GM12878 (cell line): ENCODE data around the gene PEX12. TPM values are rescaled to one million over a fixed set of nuclear protein-coding genes. Genes with fewer than 3 reads are reported as not detected.

ENCODE experiments used
- ATAC-seq: fragments of 200-7000 bp; cut with Tn5 transposase; 3 replicates; pipeline ENCODE4 v1.9.1; 2020; ENCODE audit warnings: mild to moderate bottlenecking, moderate library complexity
- BruUV-seq: library from RNA; stranded (reverse); fragments of 400-500 nt; replicated peaks from 2 replicates; lab custom pipeline; 2021; lab: Mats Ljungman, UMichigan
- CTCF ChIA-PET: fragments of 300-600 bp; sonication (Branson Sonifier 250); formaldehyde crosslinking; extraction: SDS; loops from one replicate; lab custom pipeline; 2021; ENCODE audit warnings: inconsistent platforms; lab: Yijun Ruan, JAX
- POLR2A ChIA-PET: fragments of 350-600 bp; formaldehyde crosslinking; extraction: SDS; loops from one replicate; lab custom pipeline; 2021; ENCODE audit warnings: inconsistent platforms; lab: Charles Lee
- RAD21 ChIA-PET: fragments of 300-600 bp; sonication (Branson Sonifier 250); formaldehyde crosslinking; loops from one replicate; lab custom pipeline; 2023; ENCODE audit warnings: antibody characterized with exemption; ENCODE audit not compliant: unreplicated experiment; lab: Charles Lee
- SMC1A ChIA-PET: fragments of 300-600 bp; sonication (Branson Sonifier 250); formaldehyde crosslinking; loops from one replicate; lab custom pipeline; 2023; ENCODE audit not compliant: unreplicated experiment, uncharacterized antibody; lab: Charles Lee
- DNase-seq: peaks from one replicate; pipeline ENCODE4 v3.0.0-alpha.2; 2011; ENCODE audit warnings: low read depth, low spot score
- FAIRE-seq: peaks from 3 replicates; lab custom pipeline; 2011; peaks lifted over from hg19 to GRCh38; lab: Jason Lieb, UNC
- H2AFZ ChIP-seq: 2 replicates; pipeline ENCODE4 v1.6.0; 2011; ENCODE audit warnings: low read depth, low read length, control low read depth; ENCODE audit not compliant: control insufficient read depth
- H3K27ac ChIP-seq: 2 replicates; pipeline ENCODE4 v1.5.1; 2011; ENCODE audit warnings: control low read depth; ENCODE audit not compliant: control insufficient read depth, insufficient read depth
- H3K27me3 ChIP-seq, 2 experiments: replicated peaks in 1 of 2; 2 replicates each; pipeline versions ENCODE4 v1.6.0 to v1.6.1; 2011; ENCODE audit warnings: low read length in 1 of 2; ENCODE audit not compliant: control insufficient read depth in 2 of 2, insufficient read depth in 2 of 2
- H3K36me3 ChIP-seq, 2 experiments: 2 replicates each; pipeline ENCODE4 v1.5.1; 2011; ENCODE audit warnings: low read length in 1 of 2; ENCODE audit not compliant: control insufficient read depth in 2 of 2, insufficient read depth in 2 of 2
- H3K4me1 ChIP-seq: 2 replicates; pipeline ENCODE4 v1.6.1; 2011; ENCODE audit warnings: mild to moderate bottlenecking, low read length, moderate library complexity, mixed read lengths; ENCODE audit not compliant: control insufficient read depth, insufficient read depth
- H3K4me2 ChIP-seq: 2 replicates; pipeline ENCODE4 v1.6.0; 2011; ENCODE audit warnings: control low read depth; ENCODE audit not compliant: control insufficient read depth, insufficient read depth
- H3K4me3 ChIP-seq: fragments of 200-600 bp; sonication (generic); 2 replicates; pipeline ENCODE4 v1.5.1; 2016
- H3K79me2 ChIP-seq: 2 replicates; pipeline ENCODE4 v1.6.0; 2011; ENCODE audit warnings: low read length; ENCODE audit not compliant: control insufficient read depth, insufficient read depth
- H3K9ac ChIP-seq: 2 replicates; pipeline ENCODE4 v1.8.0; 2011; ENCODE audit warnings: low read length, control low read depth, mixed read lengths; ENCODE audit not compliant: control insufficient read depth, insufficient read depth
- H3K9me3 ChIP-seq: replicated peaks from 3 replicates; pipeline ENCODE4 v1.5.1; 2011; ENCODE audit warnings: mild to moderate bottlenecking, low read length; ENCODE audit not compliant: control insufficient read depth, insufficient read depth
- H4K20me1 ChIP-seq: 2 replicates; pipeline ENCODE4 v1.6.0; 2011; ENCODE audit not compliant: control insufficient read depth, insufficient read depth
- CTCF ChIP-seq, 3 experiments: IDR thresholded peaks in 2 of 3; conservative IDR thresholded peaks in 1 of 3; 2 replicates each; pipeline ENCODE4 v1.5.1; 2011; ENCODE audit warnings: low read depth in 3 of 3, low read length in 3 of 3, mild to moderate bottlenecking in 3 of 3, control low read depth in 2 of 3, moderate library complexity in 2 of 3, inconsistent platforms in 1 of 3, mixed read lengths in 1 of 3; ENCODE audit not compliant: control insufficient read depth in 2 of 3, insufficient read depth in 1 of 3; ENCODE audit errors: extremely low read depth in 1 of 3
- E4F1 ChIP-seq: fragments of 450-650 bp; IDR thresholded peaks from 2 replicates; pipeline ENCODE4 v1.6.1; 2018; ENCODE audit warnings: borderline replicate concordance, mild to moderate bottlenecking; ENCODE audit not compliant: partially characterized antibody
- MTA2 ChIP-seq: fragments of 450-650 bp; IDR thresholded peaks from 2 replicates; pipeline ENCODE4 v1.6.1; 2016; ENCODE audit warnings: low read depth, mild to moderate bottlenecking, moderate library complexity
- RB1 ChIP-seq: fragments of 450-650 bp; formaldehyde crosslinking; IDR thresholded peaks from 2 replicates; pipeline ENCODE4 v1.6.1; 2017; ENCODE audit warnings: mild to moderate bottlenecking, borderline replicate concordance
- SPI1 ChIP-seq: IDR thresholded peaks from 2 replicates; pipeline ENCODE4 v1.6.1; 2011; ENCODE audit warnings: low read depth, mild to moderate bottlenecking, low read length, moderate library complexity, borderline replicate concordance; ENCODE audit not compliant: insufficient read depth
- TAF1 ChIP-seq: IDR thresholded peaks from 2 replicates; pipeline ENCODE4 v1.6.1; 2011; ENCODE audit warnings: mild to moderate bottlenecking, low read depth, low read length, borderline replicate concordance
- TBL1XR1 ChIP-seq: IDR thresholded peaks from 2 replicates; pipeline ENCODE4 v1.6.1; 2012; ENCODE audit warnings: low read depth, low read length, improper control_type of control experiment
- TCF7 ChIP-seq: IDR thresholded peaks from 2 replicates; pipeline ENCODE4 v1.6.1; 2014; ENCODE audit warnings: antibody characterized with exemption, borderline replicate concordance
- YY1 ChIP-seq: IDR thresholded peaks from 2 replicates; pipeline ENCODE4 v1.6.1; 2011; ENCODE audit warnings: low read depth, mild to moderate bottlenecking, low read length
- ZZZ3 ChIP-seq: IDR thresholded peaks from 2 replicates; pipeline ENCODE4 v1.6.1; 2011; ENCODE audit warnings: low read depth; ENCODE audit not compliant: control insufficient read depth, insufficient read length
- whole genome bisulfite sequencing: methylation state at CpG from one replicate; pipeline ENCODE4 v1.1.6; 2016; ENCODE audit warnings: low lambda C conversion rate; ENCODE audit not compliant: insufficient replicate concordance, insufficient coverage; ENCODE audit errors: missing lambda C conversion rate; 5-methylcytosine and 5-hydroxymethylcytosine counted together
- in situ Hi-C: fragments of 300-500 bp; cut with MboI; formaldehyde crosslinking; loops from 9 replicates; pipeline ENCODE4 v1.14.3; 2018; ENCODE audit warnings: mixed read lengths
- intact Hi-C: fragments of 100-400 bp; cut with micrococcal nuclease; formaldehyde crosslinking; loops from one replicate; pipeline ENCODE4 v1.14.2; 2022; ENCODE audit not compliant: unreplicated experiment
- polyA plus RNA-seq, 11 experiments: library from polyadenylated mRNA; depleted of rRNA in 4 of 11; unstranded in 6 of 11; stranded (reverse) in 5 of 11; fragments of >200 nt; fragmentation: Nextera tagmentation in 4 of 11; fragmentation: Illumina TruSeq in 1 of 11; extraction: Ambion mirVana in 4 of 11; extraction: Trizol in 1 of 11; gene quantifications; 1 replicate in 1 of 11; 2 replicates in 10 of 11; pipeline versions ENCODE4 v1.2.1 to v1.2.3, GENCODE V29; 2011 to 2016; ENCODE audit warnings: inconsistent platforms in 2 of 11, missing spikeins in 2 of 11, low read depth in 1 of 11
- total RNA-seq, 4 experiments: library from RNA; depleted of rRNA in 3 of 4; stranded (reverse); fragments of >200 nt in 3 of 4; fragmentation: Illumina TruSeq in 1 of 4; extraction: Trizol in 1 of 4; gene quantifications; 2 replicates each; pipeline versions ENCODE4 v1.2.1 to v1.2.3, GENCODE V29; 2013 to 2021

The PEX12 gene
- total and polyA plus RNA-seq, 10 of the 15 experiments (the other 5 are each of a cell fraction or from before 2014, with no cell fraction given): 2.9 to 15.8 (median 4.6) TPM

GRCh38 chr17:35596072-35596471 is 17.7 kb upstream of the PEX12 start:
- 98% methylated on average over 4 of the region's 4 CpGs for WGBS
- H3K27me3 ChIP-seq: no peaks in the 10 kb centered on the region
- no peaks in the 10 kb centered on the region for H3K9me3 ChIP-seq
- no peak overlapping the region for H3K9ac ChIP-seq
- DNase-seq (no peak), ATAC-seq (no peak), FAIRE-seq (no peak)
- SMC1A ChIA-PET: interaction anchor here (1.6 kb wide), 1 partner anchor 17 kb away, joined by 4 read pairs; no protein-coding TSS in a partner anchor
- H3K79me2 ChIP-seq: peaks cover 6% of the 10 kb centered on the region
- no peaks in the 10 kb centered on the region for H3K4me1 ChIP-seq
- H3K27ac ChIP-seq: no peak overlapping the region
- in situ Hi-C loops: no loop called here
- H3K36me3 ChIP-seq: peaks cover 5 to 22% of the 10 kb centered on the region in 2 experiments
- POLR2A ChIA-PET: no interaction called here
- no peaks in the 10 kb centered on the region for H4K20me1 ChIP-seq
- intact Hi-C loops: no loop called here
- no TSS peak for BruUV-seq
- TF ChIP-seq SPI1 (no peak), MTA2 (no peak), CTCF (IDR thresholded peaks at IDR 0.05 in 2 of 3, conservative IDR thresholded peaks at IDR 0.05 in 1 of 3; ENCODE audit: control insufficient read depth in 2 of 3, extremely low read depth in 1 of 3, insufficient read depth in 1 of 3, low read depth in 3 of 3, low read length in 3 of 3) (no peak), RB1 (no peak), E4F1 (no peak), TAF1 (no peak), TBL1XR1 (no peak), TCF7 (no peak), YY1 (no peak), ZZZ3 (no peak)
- RAD21 ChIA-PET: no interaction called here
- no peak overlapping the region for H3K4me2 ChIP-seq
- H3K4me3 ChIP-seq: no peak overlapping the region
- CTCF ChIA-PET: interaction anchor here (1.0 to 1.4 kb wide), 2 partner anchors 40 to 57 kb away, joined by 3 to 4 read pairs; no protein-coding TSS in a partner anchor
- no peak overlapping the region for H2AFZ ChIP-seq
